NK-92 (cell line): ENCODE data around the gene ZNF451.

ENCODE experiments used
- DNase-seq: peaks from one replicate; lab custom pipeline; 2025; ENCODE audit not compliant: unreplicated experiment; lab: John Stamatoyannopoulos, UW

Gene ZNF451

GRCh38 chr6:57198926-57199636 lies 109.1 kb downstream of the ZNF451 start:
- DNase-seq = no peak

DNA sequence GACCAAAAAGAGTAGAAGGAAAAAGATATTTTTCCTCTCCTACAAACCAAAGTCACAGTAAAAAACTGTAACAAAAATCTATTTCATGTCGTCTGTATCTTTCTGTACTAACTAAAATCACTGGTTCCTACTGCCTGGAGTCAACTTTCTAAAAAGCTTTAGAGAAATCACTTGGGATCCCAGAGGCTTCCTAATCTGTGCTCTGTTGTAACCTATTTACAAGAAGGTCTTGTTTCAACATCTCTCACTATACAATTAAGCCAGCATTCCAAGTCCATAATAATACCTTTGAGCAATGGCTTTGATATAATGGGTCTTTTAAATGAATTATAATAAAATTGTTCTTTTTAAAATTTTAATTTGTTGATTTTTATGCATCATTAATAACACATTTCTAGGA lies 111.7 kb downstream of the ZNF451 start:
- no peak for DNase-seq

GRCh38 chr6:57205550-57206328 lies 115.8 kb downstream of the ZNF451 start:
- DNase-seq = no peak

DNA sequence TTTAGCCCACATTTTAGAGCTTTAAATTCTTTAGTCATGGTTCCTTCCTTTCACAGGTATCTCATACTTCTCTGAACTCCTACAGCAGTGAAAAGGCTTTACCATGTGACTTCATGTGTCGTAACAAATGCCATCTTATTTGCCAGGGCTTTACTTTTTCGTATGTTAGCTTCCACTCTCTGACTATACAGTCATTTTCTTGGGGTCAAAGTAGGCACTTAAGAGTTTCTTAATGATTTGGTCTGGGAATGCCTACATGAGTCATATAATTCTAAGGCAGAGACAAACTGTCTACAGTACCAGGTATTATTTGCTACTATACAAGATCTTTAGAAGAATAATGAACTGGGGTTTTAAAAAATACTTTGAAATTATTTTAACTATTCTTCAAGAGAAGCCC lies 117.2 kb downstream of the ZNF451 start:
- no peak for DNase-seq

DNA sequence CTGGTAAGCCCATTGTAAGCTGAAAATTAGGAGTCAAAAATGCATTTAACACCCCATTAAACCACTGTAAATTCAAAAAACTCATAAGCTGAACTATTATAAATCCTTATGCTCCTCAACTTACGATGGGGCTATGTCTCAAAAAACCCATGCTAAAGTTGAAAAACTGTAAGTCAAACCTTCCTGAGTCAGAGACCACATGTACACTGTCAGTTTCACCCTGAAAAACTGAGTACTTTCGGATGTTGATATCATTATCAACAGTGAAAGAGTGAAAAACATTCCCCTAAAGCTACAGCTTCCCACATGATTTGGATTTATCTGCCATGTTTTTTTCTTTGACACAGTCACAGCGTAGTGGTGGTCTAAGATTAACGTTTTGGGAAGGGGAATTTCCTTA lies 117.9 kb downstream of the ZNF451 start:
- DNase-seq = no peak

- DNase-seq = no peak
These were observed 119.0 kb downstream of the ZNF451 start for GRCh38 chr6:57209030-57209429.

- DNase-seq = no peak
These were observed 120.1 kb downstream of the ZNF451 start for GRCh38 chr6:57210060-57210459.

DNA sequence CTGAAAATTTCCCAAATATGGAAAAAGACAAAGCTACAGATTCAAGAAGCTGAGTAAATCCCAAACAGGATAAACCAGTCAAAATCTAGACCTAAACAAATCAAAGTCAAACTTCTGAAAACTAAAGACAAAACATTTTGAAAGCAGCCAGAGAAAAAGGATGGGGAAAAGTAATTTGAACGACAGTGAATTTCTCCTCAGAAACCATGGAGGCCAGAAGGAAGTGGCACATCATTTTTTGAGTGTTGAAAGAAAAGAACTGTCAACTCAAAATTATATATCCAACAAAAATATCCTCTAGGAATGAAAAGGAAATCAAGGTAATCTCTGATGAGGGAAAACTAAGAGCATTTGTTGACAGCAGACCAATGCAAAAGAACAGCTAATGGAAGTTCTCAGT lies 125.3 kb downstream of the ZNF451 start:
- DNase-seq = no peak

GRCh38 chr6:57216235-57217101 lies 126.5 kb downstream of the ZNF451 start:
- DNase-seq = no peak

DNA sequence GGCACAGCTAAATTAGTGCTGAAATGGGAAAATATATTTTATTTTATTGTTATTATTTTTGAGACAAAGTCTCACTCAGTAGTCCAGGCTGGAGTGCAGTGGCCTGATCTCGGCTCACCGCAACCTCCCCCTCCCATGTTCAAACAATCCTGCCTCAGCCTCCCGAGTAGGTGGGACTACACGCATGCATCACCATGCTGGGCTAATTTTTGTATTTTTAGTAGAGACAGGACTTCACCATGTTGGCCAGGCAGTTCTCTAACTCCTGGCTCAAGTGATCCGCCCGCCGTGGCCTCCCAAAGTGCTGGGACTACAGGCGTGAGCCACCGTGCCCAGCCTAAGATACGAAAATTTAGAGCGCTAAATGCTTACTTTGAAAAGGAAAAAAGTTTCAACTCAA lies 127.3 kb downstream of the ZNF451 start:
- DNase-seq = no peak
